ENCODE results near the gene BCDIN3D. TPM values are rescaled to one million over a fixed set of nuclear protein-coding genes. Genes with fewer than 3 reads are reported as not detected.

BCDIN3D gene
- total and polyA plus RNA-seq, 10 of the 15 experiments (the other 5 are each of a cell fraction or from before 2014, with no cell fraction given) = 3.7 to 7.2 (median 6.4) TPM

GRCh38 chr12:49798934-49799333 lies 44.0 kb downstream of the BCDIN3D start:
- Histone ChIP-seq H3K4me1 (ENCODE audit: control insufficient read depth, insufficient read depth, low read length) (no peaks in the 10 kb centered on the region), H3K79me2 (ENCODE audit: control insufficient read depth, insufficient read depth, low read length) (no peaks in the 10 kb centered on the region), H3K9ac (ENCODE audit: control insufficient read depth, insufficient read depth, low read length) (no peak overlapping the region), H3K27ac (ENCODE audit: control insufficient read depth, insufficient read depth) (no peak overlapping the region), H3K4me2 (ENCODE audit: control insufficient read depth, insufficient read depth) (no peak overlapping the region), H3K9me3 (replicated peaks; ENCODE audit: control insufficient read depth, insufficient read depth, low read length) (no peaks in the 10 kb centered on the region), H4K20me1 (ENCODE audit: control insufficient read depth, insufficient read depth) (no peaks in the 10 kb centered on the region), H2AFZ (ENCODE audit: control insufficient read depth, low read depth, low read length) (no peak overlapping the region), H3K4me3 (no peak overlapping the region), H3K27me3 (replicated peaks in 1 of 2; ENCODE audit: control insufficient read depth in 2 of 2, insufficient read depth in 2 of 2, low read length in 1 of 2) (no peaks in the 10 kb centered on the region), H3K36me3 (ENCODE audit: control insufficient read depth in 2 of 2, insufficient read depth in 2 of 2, low read length in 1 of 2) (peaks cover 3 to 17% of the 10 kb centered on the region in 2 experiments)
- DNase-seq (ENCODE audit: low read depth, low spot score) = no peak
- in situ Hi-C loops (cut with MboI) = no loop called here
- ChIA-PET POLR2A (interaction anchor here (0.9 kb wide), 1 partner anchor 13 kb away, joined by 3 read pairs; no protein-coding TSS in a partner anchor), RAD21 (ENCODE audit: unreplicated experiment) (no interaction called here), SMC1A (ENCODE audit: uncharacterized antibody, unreplicated experiment) (interaction anchor here (0.6 to 1.4 kb wide), 4 partner anchors 13 to 93 kb away, joined by 3 to 5 read pairs (median 3); no protein-coding TSS in a partner anchor), CTCF (interaction anchor here (0.7 to 2.7 kb wide), 3 partner anchors 33 to 50 kb away, joined by 3 to 8 read pairs (median 4); no protein-coding TSS in a partner anchor)
- BruUV-seq (replicated peaks) = no TSS peak
- no peak for ATAC-seq
- 50% methylated on average over 2 of the region's 2 CpGs for WGBS (ENCODE audit: insufficient coverage, insufficient replicate concordance, low lambda C conversion rate, missing lambda C conversion rate)
- FAIRE-seq = no peak
- TF ChIP-seq E4F1 (IDR thresholded peaks at IDR 0.05; ENCODE audit: borderline replicate concordance, partially characterized antibody) (no peak), ZNF384 (IDR thresholded peaks at IDR 0.05; ENCODE audit: borderline replicate concordance, low read depth, low read length) (no peak), NFXL1 (IDR thresholded peaks at IDR 0.05; ENCODE audit: borderline replicate concordance) (no peak), CBFB (IDR thresholded peaks at IDR 0.05; ENCODE audit: low read depth) (no peak)
- intact Hi-C loops (cut with micrococcal nuclease; ENCODE audit: unreplicated experiment) = no loop called here
